GM21360 (cell line): Measurements from ENCODE around the gene CDH16.

Experiments used
- ATAC-seq: cut with Tn5 transposase; IDR thresholded peaks from one replicate; pipeline ENCODE4 v1.9.1; 2021; ENCODE audit warnings: mild to moderate bottlenecking, moderate library complexity; ENCODE audit not compliant: unreplicated experiment

The CDH16 gene

GRCh38 chr16:66911801-66912200, 6.9 kb downstream of the CDH16 start:
- ATAC-seq = no peak

GRCh38 chr16:66911112-66911511, 7.6 kb downstream of the CDH16 start:
- no peak for ATAC-seq

- no peak for ATAC-seq
Measured at GRCh38 chr16:66910175-66910940, 8.3 kb downstream of the CDH16 start.

- ATAC-seq = no peak
Measured at GRCh38 chr16:66908762-66909559, 9.7 kb downstream of the CDH16 start.

- ATAC-seq = no peak
Measured at GRCh38 chr16:66908116-66908515, 10.6 kb downstream of the CDH16 start.

GRCh38 chr16:66906916-66907836, 11.5 kb downstream of the CDH16 start:
- ATAC-seq = no peak

GRCh38 chr16:66905633-66906539, 12.8 kb downstream of the CDH16 start:
- ATAC-seq = no peak

GRCh38 chr16:66904846-66905632, 13.6 kb downstream of the CDH16 start:
- no peak for ATAC-seq

- no peak for ATAC-seq
Measured at GRCh38 chr16:66904428-66904845, 14.2 kb downstream of the CDH16 start.

- ATAC-seq = no peak
Measured at GRCh38 chr16:66903544-66904427, 14.9 kb downstream of the CDH16 start.

GRCh38 chr16:66902648-66903543, 15.8 kb downstream of the CDH16 start:
- ATAC-seq = no peak

GRCh38 chr16:66901626-66902025, 17.1 kb downstream of the CDH16 start:
- ATAC-seq = no peak

GRCh38 chr16:66900721-66901441, 17.8 kb downstream of the CDH16 start:
- no peak for ATAC-seq

- ATAC-seq = no peak
Measured at GRCh38 chr16:66899945-66900710, 18.6 kb downstream of the CDH16 start.

GRCh38 chr16:66899310-66899944, 19.3 kb downstream of the CDH16 start:
- ATAC-seq = no peak
